Peyer's patch (tissue), 4 donors: Measurements from ENCODE around the gene RIPPLY3.

ENCODE experiments used
- POLR2A ChIP-seq, 2 donors: fragments of 450-650 bp; IDR thresholded peaks; one replicate each; pipeline ENCODE4 v1.5.1; 2017; ENCODE audit warnings: antibody characterized with exemption in 2 of 2, mild to moderate bottlenecking in 2 of 2, moderate library complexity in 2 of 2
- TF ChIP-seq, protein P1 (sequence below), 6 experiments: fragments of 450-650 bp in 4 of 6; fragments of 200-600 bp in 2 of 6; sonication (generic) in 1 of 6; IDR thresholded peaks; one replicate each; pipeline ENCODE4 v1.5.1; 2017 to 2019; ENCODE audit warnings: antibody characterized with exemption in 6 of 6, mild to moderate bottlenecking in 3 of 6, moderate library complexity in 1 of 6

GRCh38 chr21:37039411-37040075, 33.0 kb downstream of the RIPPLY3 start:
- TF ChIP-seq, protein P1, sequence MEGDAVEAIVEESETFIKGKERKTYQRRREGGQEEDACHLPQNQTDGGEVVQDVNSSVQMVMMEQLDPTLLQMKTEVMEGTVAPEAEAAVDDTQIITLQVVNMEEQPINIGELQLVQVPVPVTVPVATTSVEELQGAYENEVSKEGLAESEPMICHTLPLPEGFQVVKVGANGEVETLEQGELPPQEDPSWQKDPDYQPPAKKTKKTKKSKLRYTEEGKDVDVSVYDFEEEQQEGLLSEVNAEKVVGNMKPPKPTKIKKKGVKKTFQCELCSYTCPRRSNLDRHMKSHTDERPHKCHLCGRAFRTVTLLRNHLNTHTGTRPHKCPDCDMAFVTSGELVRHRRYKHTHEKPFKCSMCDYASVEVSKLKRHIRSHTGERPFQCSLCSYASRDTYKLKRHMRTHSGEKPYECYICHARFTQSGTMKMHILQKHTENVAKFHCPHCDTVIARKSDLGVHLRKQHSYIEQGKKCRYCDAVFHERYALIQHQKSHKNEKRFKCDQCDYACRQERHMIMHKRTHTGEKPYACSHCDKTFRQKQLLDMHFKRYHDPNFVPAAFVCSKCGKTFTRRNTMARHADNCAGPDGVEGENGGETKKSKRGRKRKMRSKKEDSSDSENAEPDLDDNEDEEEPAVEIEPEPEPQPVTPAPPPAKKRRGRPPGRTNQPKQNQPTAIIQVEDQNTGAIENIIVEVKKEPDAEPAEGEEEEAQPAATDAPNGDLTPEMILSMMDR (IDR thresholded peaks at IDR 0.05) = no peak
- no peak for TF ChIP-seq POLR2A (IDR thresholded peaks at IDR 0.05)
